ENCODE data around the gene MAGEA1.
A peak's percentile ranks its signal among the peaks of the same experiment; 100 is the strongest.
"Not testable (repeated sequence)": the region's sequence is repeated elsewhere in the genome, so short reads cannot be mapped to it uniquely, and the experiment has no call there.

The MAGEA1 gene

GRCh38 chrX:153179131-153179530 lies at the start of gene MAGEA1:
MAGEA1 (plus strand) TSS chrX:153179284; CDS start chrX:153182390, 3,106 bp downstream.
- DNase-seq, result no peak

GRCh38 chrX:153132924-153133323 lies 46.2 kb upstream of the MAGEA1 start:
- not testable (repeated sequence) for DNase-seq

GRCh38 chrX:153139074-153139473 lies 40.0 kb upstream of the MAGEA1 start:
- DNase-seq, result not testable (repeated sequence)

GRCh38 chrX:153146288-153146687 lies 32.8 kb upstream of the MAGEA1 start:
- DNase-seq, result not testable (repeated sequence)

- no peak for DNase-seq
Measured at GRCh38 chrX:153153516-153153915, 25.6 kb upstream of the MAGEA1 start.

- no peak for DNase-seq
Measured at GRCh38 chrX:153157450-153157849, 21.6 kb upstream of the MAGEA1 start.

- no peak for DNase-seq
Measured at GRCh38 chrX:153158319-153158718, 20.8 kb upstream of the MAGEA1 start.

- DNase-seq, result no peak
Measured at GRCh38 chrX:153161952-153162351, 17.1 kb upstream of the MAGEA1 start.

- DNase-seq, result no peak
Measured at GRCh38 chrX:153164733-153165132, 14.4 kb upstream of the MAGEA1 start.

- not testable (repeated sequence) for DNase-seq
Measured at GRCh38 chrX:153168423-153168822, 10.7 kb upstream of the MAGEA1 start.

GRCh38 chrX:153181822-153182221 lies 2.7 kb downstream of the MAGEA1 start:
- DNase-seq, result no peak

- no peak for DNase-seq
Measured at GRCh38 chrX:153184787-153185186, 5.7 kb downstream of the MAGEA1 start.

- DNase-seq, result no peak
Measured at GRCh38 chrX:153190381-153190780, 11.3 kb downstream of the MAGEA1 start.

- no peak for DNase-seq
Measured at GRCh38 chrX:153200462-153200861, 21.4 kb downstream of the MAGEA1 start.

GRCh38 chrX:153206425-153207046 lies 27.5 kb downstream of the MAGEA1 start:
- DNase-seq, result no peak

- no peak for DNase-seq
Measured at GRCh38 chrX:153209347-153209746, 30.3 kb downstream of the MAGEA1 start.

GRCh38 chrX:153214934-153215333 lies 35.9 kb downstream of the MAGEA1 start:
- no peak for DNase-seq

GRCh38 chrX:153216926-153217325 lies 37.8 kb downstream of the MAGEA1 start:
- DNase-seq, result no peak

- no peak for DNase-seq
Measured at GRCh38 chrX:153225438-153226098, 46.5 kb downstream of the MAGEA1 start.

GRCh38 chrX:153226344-153227185 lies 47.5 kb downstream of the MAGEA1 start:
- peak; percentile 10 for DNase-seq

Data from activated CD4-positive, alpha-beta T cell treated with anti-CD3 and anti-CD28 coated beads, Interleukin-2, amount 50 U/mL, for 16 hours (primary cell).